Subcutaneous abdominal adipose tissue (tissue), 5 donors: ENCODE measurements around the gene SIPA1L3.

Experiments used
- H3K27ac ChIP-seq: one replicate; pipeline ENCODE4 v1.7.0; 2013; ENCODE audit warnings: low read depth, mild to moderate bottlenecking, inconsistent platforms, low read length, moderate library complexity
- H3K27me3 ChIP-seq, 5 donors: one replicate each; pipeline ENCODE4 v1.7.0; 2013; ENCODE audit warnings: low read length in 5 of 5, inconsistent platforms in 1 of 5; ENCODE audit not compliant: control insufficient read depth in 5 of 5, insufficient read depth in 4 of 5
- H3K36me3 ChIP-seq, 5 donors: one replicate each; pipeline ENCODE4 v1.7.0; 2013; ENCODE audit warnings: low read length in 5 of 5; ENCODE audit not compliant: control insufficient read depth in 5 of 5, insufficient read depth in 5 of 5
- H3K4me1 ChIP-seq, 5 donors: one replicate each; pipeline ENCODE4 v1.7.0; 2013; ENCODE audit warnings: low read length in 5 of 5, mild to moderate bottlenecking in 3 of 5, moderate library complexity in 1 of 5; ENCODE audit not compliant: control insufficient read depth in 5 of 5, insufficient read depth in 5 of 5
- H3K4me3 ChIP-seq, 5 donors: one replicate each; pipeline ENCODE4 v1.7.0; 2013; ENCODE audit warnings: low read length in 5 of 5, low read depth in 1 of 5
- H3K9ac ChIP-seq, 5 donors: one replicate each; pipeline ENCODE4 v1.7.0; 2013; ENCODE audit warnings: low read length in 5 of 5, mild to moderate bottlenecking in 4 of 5, moderate library complexity in 3 of 5
- H3K9me3 ChIP-seq, 5 donors: one replicate each; pipeline ENCODE4 v1.7.0; 2013; ENCODE audit warnings: low read length in 5 of 5; ENCODE audit not compliant: control insufficient read depth in 5 of 5
- donor health status: healthy.
- donor health status: healthy.
- donor health status: healthy.
- donor health status: healthy.
- donor health status: healthy.

Gene SIPA1L3

GRCh38 chr19:37930416-37930815 is 23.4 kb downstream of the SIPA1L3 start:
- peaks cover 4 to 28% (median 14%) of the 10 kb centered on the region in 5 donors for H3K4me1 ChIP-seq
- no peak overlapping the region for H3K27ac ChIP-seq

DNA sequence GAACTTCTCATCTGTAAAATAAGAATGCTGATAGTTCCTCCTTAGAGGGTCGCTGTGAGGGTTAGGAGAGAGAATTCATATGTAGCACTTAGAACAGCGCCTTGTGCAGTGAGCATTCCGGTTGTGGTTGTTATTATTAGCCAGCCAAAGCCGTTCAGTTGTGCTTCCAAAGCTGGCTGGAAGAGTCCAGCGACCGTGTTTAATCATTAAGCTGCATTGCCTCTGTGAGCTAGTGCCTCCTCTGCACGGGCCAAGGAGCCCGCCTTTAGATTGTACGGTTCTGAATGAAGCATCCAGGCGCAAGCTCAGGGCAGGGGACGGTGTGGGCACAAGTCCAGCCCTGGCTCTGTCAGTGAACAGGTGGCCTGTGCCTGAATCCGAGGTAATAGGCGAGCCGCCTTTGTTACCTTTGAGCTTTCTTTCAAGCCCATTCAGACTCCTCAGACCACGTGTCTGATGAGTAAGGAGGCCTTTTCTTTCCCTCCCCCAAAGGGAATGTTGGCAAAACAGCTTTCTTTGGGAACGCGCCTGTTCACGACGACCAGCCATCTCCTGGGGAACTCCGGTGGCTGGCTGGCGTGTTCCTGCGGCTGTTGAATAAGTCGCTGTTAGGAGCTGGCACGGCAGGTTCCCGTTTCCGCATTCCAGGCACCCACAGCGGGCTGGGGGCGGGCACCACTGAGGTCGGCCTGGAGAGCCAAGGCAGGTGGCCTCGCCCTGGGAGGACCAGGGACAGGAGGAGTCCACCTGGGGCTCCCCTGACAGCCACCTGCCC is 25.1 kb downstream of the SIPA1L3 start:
- peak overlapping the region in 1 of 5 donors; percentile 23 for H3K9ac ChIP-seq
- peak overlapping the region in 2 of 5 donors; percentile 8 to 46 for H3K4me3 ChIP-seq
- no peak overlapping the region for H3K27ac ChIP-seq
- peaks cover 4 to 9% (median 7%) of the 10 kb centered on the region in 5 donors for H3K9me3 ChIP-seq
- H3K27me3 ChIP-seq: no peaks in the 10 kb centered on the region
- no peaks in the 10 kb centered on the region for H3K36me3 ChIP-seq
- peaks cover 4 to 28% (median 14%) of the 10 kb centered on the region in 5 donors for H3K4me1 ChIP-seq

More at GRCh38 chr19:37930416-37930815, 23.4 kb downstream of the SIPA1L3 start:
- Histone ChIP-seq H3K9me3 (peaks cover 1 to 3% (median 2%) of the 10 kb centered on the region in 5 donors), H3K36me3 (no peaks in the 10 kb centered on the region), H3K4me3 (no peak overlapping the region), H3K27me3 (no peaks in the 10 kb centered on the region), H3K9ac (no peak overlapping the region)

GRCh38 chr19:37932985-37933936 is 26.3 kb downstream of the SIPA1L3 start:
- Histone ChIP-seq H3K9ac (peak overlapping the region in 1 of 5 donors; percentile 17), H3K4me3 (no peak overlapping the region), H3K4me1 (peaks cover 4 to 28% (median 14%) of the 10 kb centered on the region in 5 donors), H3K36me3 (no peaks in the 10 kb centered on the region), H3K27me3 (no peaks in the 10 kb centered on the region), H3K9me3 (peaks cover 4 to 9% (median 7%) of the 10 kb centered on the region in 5 donors), H3K27ac (no peak overlapping the region)

- Histone ChIP-seq H3K27me3 (no peaks in the 10 kb centered on the region), H3K27ac (no peak overlapping the region), H3K4me1 (peaks cover 2 to 22% (median 14%) of the 10 kb centered on the region in 5 donors), H3K9ac (peak overlapping the region in 1 of 5 donors; percentile 17), H3K4me3 (no peak overlapping the region), H3K36me3 (no peaks in the 10 kb centered on the region), H3K9me3 (peaks cover 4 to 9% (median 7%) of the 10 kb centered on the region in 5 donors)
These were observed 26.9 kb downstream of the SIPA1L3 start for GRCh38 chr19:37933937-37934358.

DNA sequence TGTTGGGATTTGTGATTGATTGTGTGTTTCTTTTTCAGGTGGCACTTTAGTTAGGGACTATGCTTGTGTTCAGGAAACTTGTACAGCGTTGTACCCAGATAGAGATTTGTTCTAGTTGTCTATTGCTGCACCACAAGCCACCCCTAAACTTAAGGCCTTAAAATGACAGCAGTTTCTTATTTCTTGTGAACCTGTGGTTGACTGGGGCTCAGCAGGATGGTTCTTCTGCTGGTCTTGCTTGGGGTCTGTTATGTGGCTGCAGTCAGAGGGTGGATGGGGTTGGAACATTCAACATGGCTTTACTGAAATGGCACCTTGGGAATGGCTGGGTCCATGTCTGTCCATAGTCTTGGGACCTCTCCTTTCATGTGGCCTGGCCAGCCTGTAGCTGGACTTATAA is 28.3 kb downstream of the SIPA1L3 start:
- Histone ChIP-seq H3K9ac (no peak overlapping the region), H3K4me1 (peaks cover 2 to 22% (median 14%) of the 10 kb centered on the region in 5 donors), H3K27ac (no peak overlapping the region)

GRCh38 chr19:37936166-37936565 is 29.2 kb downstream of the SIPA1L3 start:
- Histone ChIP-seq H3K9ac (no peak overlapping the region), H3K4me3 (no peak overlapping the region), H3K36me3 (peaks cover 0 to 2% (median 0%) of the 10 kb centered on the region in 5 donors), H3K27ac (no peak overlapping the region), H3K27me3 (no peaks in the 10 kb centered on the region), H3K9me3 (peaks cover 4 to 9% (median 7%) of the 10 kb centered on the region in 5 donors), H3K4me1 (peaks cover 2 to 22% (median 14%) of the 10 kb centered on the region in 5 donors)

More for the DNA sequence above, 28.3 kb downstream of the SIPA1L3 start:
- Histone ChIP-seq H3K9me3 (peaks cover 4 to 9% (median 7%) of the 10 kb centered on the region in 5 donors), H3K27me3 (no peaks in the 10 kb centered on the region), H3K36me3 (peaks cover 0 to 2% (median 0%) of the 10 kb centered on the region in 5 donors), H3K4me3 (no peak overlapping the region)

DNA sequence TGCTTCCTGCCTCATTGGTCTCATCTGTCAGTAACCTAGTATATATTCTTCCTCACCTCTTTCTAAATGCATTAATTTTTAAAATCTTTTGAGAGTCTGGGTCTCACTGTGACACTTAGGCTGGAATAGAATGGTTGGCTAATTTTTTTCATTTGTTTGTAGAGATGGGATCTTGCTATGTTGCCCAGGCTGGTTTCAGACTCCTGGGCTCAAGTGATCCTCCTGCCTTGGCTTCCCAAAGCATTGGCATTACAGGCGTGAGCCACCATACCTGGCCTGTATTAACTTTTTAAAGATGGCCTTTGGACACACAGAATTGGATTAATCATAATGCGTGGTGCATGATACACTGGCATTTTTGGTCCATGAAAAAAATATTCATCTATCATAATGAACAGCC is 29.9 kb downstream of the SIPA1L3 start:
- no peak overlapping the region for H3K9ac ChIP-seq

DNA sequence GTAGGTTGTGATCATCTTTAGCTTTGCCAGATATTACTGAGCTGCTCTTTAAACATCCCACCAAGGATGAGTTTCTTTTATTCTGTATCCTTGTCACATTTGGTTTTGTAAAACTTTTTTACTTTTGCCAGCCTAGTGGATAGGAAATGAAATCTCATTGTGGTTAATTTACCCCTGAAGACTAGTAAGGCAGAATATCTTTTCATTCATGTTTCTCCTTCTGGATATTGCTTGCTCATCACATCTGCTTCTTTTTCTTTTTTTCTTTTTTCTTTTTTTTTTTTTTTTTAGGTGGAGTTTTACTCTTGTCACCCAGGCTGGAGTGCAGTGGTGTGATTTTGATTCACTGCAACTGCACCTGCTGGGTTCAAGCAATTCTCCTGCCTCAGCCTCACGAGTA is 31.3 kb downstream of the SIPA1L3 start:
- H3K9me3 ChIP-seq: peaks cover 4 to 9% (median 7%) of the 10 kb centered on the region in 5 donors
- no peak overlapping the region for H3K9ac ChIP-seq
- H3K27ac ChIP-seq: no peak overlapping the region
- H3K4me1 ChIP-seq: peaks cover 2 to 9% (median 8%) of the 10 kb centered on the region in 5 donors
- H3K4me3 ChIP-seq: no peak overlapping the region
- peaks cover 0 to 3% (median 0%) of the 10 kb centered on the region in 5 donors for H3K36me3 ChIP-seq
- no peaks in the 10 kb centered on the region for H3K27me3 ChIP-seq

More for the DNA sequence above, 29.9 kb downstream of the SIPA1L3 start:
- Histone ChIP-seq H3K27me3 (no peaks in the 10 kb centered on the region), H3K4me3 (no peak overlapping the region), H3K36me3 (peaks cover 0 to 2% (median 0%) of the 10 kb centered on the region in 5 donors), H3K27ac (no peak overlapping the region), H3K9me3 (peaks cover 4 to 9% (median 7%) of the 10 kb centered on the region in 5 donors), H3K4me1 (peaks cover 2 to 20% (median 12%) of the 10 kb centered on the region in 5 donors)

- H3K36me3 ChIP-seq: peaks cover 0 to 3% (median 0%) of the 10 kb centered on the region in 5 donors
- H3K9me3 ChIP-seq: no peaks in the 10 kb centered on the region
- no peak overlapping the region for H3K9ac ChIP-seq
- H3K27ac ChIP-seq: no peak overlapping the region
- no peaks in the 10 kb centered on the region for H3K27me3 ChIP-seq
- H3K4me3 ChIP-seq: no peak overlapping the region
- H3K4me1 ChIP-seq: no peaks in the 10 kb centered on the region
These were observed 34.9 kb downstream of the SIPA1L3 start for GRCh38 chr19:37941782-37942515.
